Measurements from ENCODE around the gene KDM2B. TPM values are rescaled to one million over a fixed set of nuclear protein-coding genes. Genes with fewer than 3 reads are reported as not detected.
"Not testable (repeated sequence)": the region's sequence is repeated elsewhere in the genome, so short reads cannot be mapped to it uniquely, and the experiment has no call there.

Gene KDM2B
- total RNA-seq, 2 experiments from 2014 or later = 84.8 to 88.7 TPM

DNA sequence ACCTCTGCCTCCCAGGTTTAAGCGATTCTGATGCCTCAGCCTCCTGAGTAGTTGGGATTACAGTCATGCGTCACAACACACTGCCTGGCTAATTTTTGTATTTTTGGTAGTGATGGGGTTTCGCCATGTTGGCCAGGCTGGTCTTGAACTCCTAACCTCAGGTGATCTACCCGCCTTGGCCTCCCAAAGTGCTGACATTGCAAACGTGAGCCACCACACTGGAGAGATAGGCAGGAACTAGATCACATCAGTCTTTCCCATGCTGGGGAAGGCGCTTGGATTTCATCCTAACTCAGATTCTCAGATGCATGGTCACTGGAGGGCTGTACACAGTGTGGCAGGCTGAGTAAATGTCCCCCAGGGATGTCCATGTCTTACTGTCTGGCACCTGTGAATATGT, 27.5 kb upstream of the KDM2B start:
- ATAC-seq (ENCODE audit: low read depth) (no peak), DNase-seq (no peak)
- POLR2A ChIA-PET = no interaction called here
- Mint-ChIP-seq H3K4me3 (no peak overlapping the region), H3K9me3 (no peaks in the 10 kb centered on the region), H3K27me3 (peaks cover 5% of the 10 kb centered on the region), H3K4me1 (peaks cover 1% of the 10 kb centered on the region), H3K36me3 (no peaks in the 10 kb centered on the region), H3K27ac (no peak overlapping the region)

DNA sequence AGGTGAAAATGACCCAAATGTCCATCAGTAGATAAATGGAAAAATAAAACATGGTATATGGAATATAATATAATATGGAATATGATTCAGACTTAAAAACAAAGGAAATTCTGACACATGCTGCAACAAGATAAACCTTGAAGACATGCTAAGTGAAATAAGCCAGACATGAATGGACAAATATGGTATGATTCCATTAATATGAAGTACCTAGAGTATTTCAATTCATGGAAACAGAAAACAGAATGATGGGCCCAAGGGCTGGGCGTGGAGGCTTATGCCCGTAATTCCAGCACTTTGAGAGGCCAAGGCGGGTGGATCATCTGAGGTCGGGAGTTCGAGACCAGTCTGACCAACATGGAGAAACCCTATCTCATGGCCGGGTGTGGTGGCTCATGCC, 22.8 kb upstream of the KDM2B start:
- no peaks in the 10 kb centered on the region for H3K36me3 Mint-ChIP-seq
- ATAC-seq (ENCODE audit: low read depth) (no peak), DNase-seq (no peak)
- H3K9me3 Mint-ChIP-seq = no peaks in the 10 kb centered on the region
- H3K27me3 Mint-ChIP-seq = peaks cover 4% of the 10 kb centered on the region
- H3K4me1 Mint-ChIP-seq = peaks cover 6% of the 10 kb centered on the region
- POLR2A ChIA-PET = no interaction called here
- no peak overlapping the region for H3K4me3 Mint-ChIP-seq
- no peak overlapping the region for H3K27ac Mint-ChIP-seq

DNA sequence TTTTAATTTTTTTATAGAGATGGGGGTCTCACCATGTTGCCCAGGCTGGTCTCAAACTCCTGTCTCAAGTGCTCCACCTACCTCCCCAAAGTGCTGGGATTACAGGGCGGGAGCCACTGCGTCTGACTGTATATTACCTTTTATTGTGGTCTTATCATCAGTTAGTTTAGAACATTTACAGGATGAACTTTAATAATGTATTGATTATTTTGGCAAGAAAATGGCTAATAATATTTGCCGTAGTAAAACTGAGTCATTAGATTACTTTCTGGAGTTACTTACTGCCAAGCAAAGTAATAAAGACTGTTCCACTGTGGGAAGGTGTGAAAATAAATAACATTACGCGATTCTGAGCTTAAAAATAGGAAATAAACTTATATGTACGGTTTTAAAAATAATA, 21.9 kb upstream of the KDM2B start:
- no peaks in the 10 kb centered on the region for H3K9me3 Mint-ChIP-seq
- peaks cover 4% of the 10 kb centered on the region for H3K27me3 Mint-ChIP-seq
- POLR2A ChIA-PET = interaction anchor here (0.9 kb wide), 1 partner anchor 11 kb away, joined by 4 read pairs; no protein-coding TSS in a partner anchor
- no peak overlapping the region for H3K4me3 Mint-ChIP-seq
- DNase-seq = no peak
- no peak for ATAC-seq (ENCODE audit: low read depth)
- no peak overlapping the region for H3K27ac Mint-ChIP-seq
- H3K4me1 Mint-ChIP-seq = peaks cover 6% of the 10 kb centered on the region
- H3K36me3 Mint-ChIP-seq = no peaks in the 10 kb centered on the region

DNA sequence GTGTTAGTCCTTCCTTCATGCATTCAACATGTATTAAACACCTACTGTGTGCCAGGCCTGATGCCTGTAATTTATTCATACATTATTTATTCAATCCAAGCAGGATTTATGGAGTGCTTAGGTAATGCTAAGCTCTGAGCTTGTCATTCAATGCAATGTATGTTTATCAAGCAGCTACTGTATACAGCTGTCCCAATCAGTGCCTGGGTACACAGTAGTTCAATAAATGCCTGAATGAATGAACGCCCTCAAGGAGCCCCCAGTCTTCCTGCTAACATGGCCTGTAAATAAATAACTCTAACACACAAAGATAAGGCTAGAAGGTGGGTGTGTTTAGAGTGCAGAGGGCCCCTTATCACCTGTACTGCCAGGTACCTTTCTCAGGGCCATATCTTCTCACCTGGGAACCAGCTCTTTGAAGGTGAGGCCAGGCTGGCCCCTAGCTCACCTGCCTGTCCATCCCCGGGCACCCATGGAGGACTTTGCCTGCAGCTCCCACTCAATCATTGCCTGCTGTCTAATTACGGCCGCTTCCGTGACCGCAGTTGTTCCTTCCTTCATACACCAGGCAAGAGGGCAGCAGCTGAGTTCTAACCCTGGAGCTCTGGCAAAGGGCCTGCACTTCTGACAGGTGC, 20.0 kb upstream of the KDM2B start:
- peaks cover 3% of the 10 kb centered on the region for H3K36me3 Mint-ChIP-seq
- ATAC-seq (ENCODE audit: low read depth) (no peak), DNase-seq (no peak)
- H3K27ac Mint-ChIP-seq = no peak overlapping the region
- no peak overlapping the region for H3K4me3 Mint-ChIP-seq
- peaks cover 6% of the 10 kb centered on the region for H3K4me1 Mint-ChIP-seq
- no peaks in the 10 kb centered on the region for H3K9me3 Mint-ChIP-seq
- H3K27me3 Mint-ChIP-seq = peaks cover 4% of the 10 kb centered on the region
- POLR2A ChIA-PET = interaction anchor here (1.0 to 1.3 kb wide), 2 partner anchors 9 to 10 kb away, joined by 3 to 4 read pairs; no protein-coding TSS in a partner anchor

DNA sequence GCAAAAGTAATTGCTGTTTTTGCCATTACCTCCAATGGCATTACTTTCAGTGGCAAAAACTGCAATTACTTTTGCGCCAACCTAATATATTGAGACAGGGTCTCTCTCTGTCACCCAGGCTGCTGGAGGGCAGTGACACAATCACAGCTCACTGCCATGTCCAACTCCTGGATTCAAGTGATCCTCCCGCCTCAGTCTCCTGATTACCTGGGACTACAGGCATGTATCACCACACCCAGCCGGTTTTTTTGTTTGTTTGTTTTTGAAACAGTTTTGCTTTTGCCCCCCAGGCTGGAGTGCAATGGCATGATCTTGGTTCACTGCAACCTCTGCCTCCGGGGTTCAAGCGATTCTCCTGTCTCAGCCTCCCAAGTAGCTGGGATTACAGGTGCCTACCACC, 15.7 kb upstream of the KDM2B start:
- POLR2A ChIA-PET = no interaction called here
- Mint-ChIP-seq H3K27ac (no peak overlapping the region), H3K9me3 (no peaks in the 10 kb centered on the region), H3K4me3 (no peak overlapping the region), H3K4me1 (peaks cover 15% of the 10 kb centered on the region), H3K36me3 (peaks cover 12% of the 10 kb centered on the region), H3K27me3 (no peaks in the 10 kb centered on the region)
- no peak for DNase-seq
- no peak for ATAC-seq (ENCODE audit: low read depth)

DNA sequence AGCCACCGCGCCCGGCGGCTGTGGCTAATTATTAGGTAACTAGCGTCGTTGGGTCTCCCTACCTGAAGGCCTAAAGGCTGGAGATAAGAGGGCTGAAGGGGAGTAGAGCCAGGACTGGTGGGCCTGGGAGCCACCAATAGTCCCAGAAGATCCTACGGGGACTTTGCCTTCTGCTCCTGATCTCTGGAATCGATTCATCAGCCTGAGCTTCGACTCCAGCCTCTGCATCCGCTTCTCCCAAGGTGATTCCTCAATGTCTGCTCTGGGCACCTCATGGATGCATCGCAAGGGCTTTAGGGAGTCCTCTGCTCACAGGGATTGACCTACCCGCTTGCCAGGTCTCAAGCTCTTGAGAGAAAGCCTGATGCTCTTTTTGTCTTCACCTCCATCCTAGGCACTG, 14.7 kb upstream of the KDM2B start:
- H3K27ac Mint-ChIP-seq = no peak overlapping the region
- DNase-seq = no peak
- no peak for ATAC-seq (ENCODE audit: low read depth)
- H3K9me3 Mint-ChIP-seq = no peaks in the 10 kb centered on the region
- H3K36me3 Mint-ChIP-seq = peaks cover 12% of the 10 kb centered on the region
- H3K27me3 Mint-ChIP-seq = no peaks in the 10 kb centered on the region
- H3K4me1 Mint-ChIP-seq = peaks cover 23% of the 10 kb centered on the region
- no peak overlapping the region for H3K4me3 Mint-ChIP-seq
- POLR2A ChIA-PET = no interaction called here

DNA sequence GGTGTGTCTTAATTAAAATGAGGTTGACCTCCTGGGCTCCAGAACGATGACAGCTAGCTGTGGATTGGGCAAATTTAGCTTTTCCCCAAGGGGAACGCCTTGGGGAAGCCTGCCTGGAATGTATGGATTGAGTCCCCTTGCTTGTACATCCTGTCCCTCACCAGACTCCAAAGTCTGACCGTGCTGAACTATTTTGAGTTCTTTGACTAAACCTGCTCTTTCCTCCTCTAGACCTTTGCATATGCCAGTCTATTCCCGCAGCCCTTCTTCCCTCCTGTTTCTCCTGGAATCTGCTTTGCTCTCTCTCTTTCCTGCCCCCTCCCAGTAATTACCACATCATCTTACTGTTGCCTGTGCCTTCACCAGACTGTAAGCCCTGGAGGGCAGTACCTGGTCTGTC, 11.5 kb upstream of the KDM2B start:
- peaks cover 12% of the 10 kb centered on the region for H3K36me3 Mint-ChIP-seq
- peaks cover 26% of the 10 kb centered on the region for H3K4me1 Mint-ChIP-seq
- POLR2A ChIA-PET = interaction anchor here (0.8 to 4.2 kb wide), 3 partner anchors 11 to 34 kb away, joined by 4 to 24 read pairs (median 24); partner anchors contain the start of genes KDM2B and ORAI1
- ATAC-seq (ENCODE audit: low read depth) (no peak), DNase-seq (no peak)
- H3K4me3 Mint-ChIP-seq = peak overlapping the region; percentile 11
- H3K27me3 Mint-ChIP-seq = no peaks in the 10 kb centered on the region
- peak overlapping the region; percentile 46 for H3K27ac Mint-ChIP-seq
- no peaks in the 10 kb centered on the region for H3K9me3 Mint-ChIP-seq

DNA sequence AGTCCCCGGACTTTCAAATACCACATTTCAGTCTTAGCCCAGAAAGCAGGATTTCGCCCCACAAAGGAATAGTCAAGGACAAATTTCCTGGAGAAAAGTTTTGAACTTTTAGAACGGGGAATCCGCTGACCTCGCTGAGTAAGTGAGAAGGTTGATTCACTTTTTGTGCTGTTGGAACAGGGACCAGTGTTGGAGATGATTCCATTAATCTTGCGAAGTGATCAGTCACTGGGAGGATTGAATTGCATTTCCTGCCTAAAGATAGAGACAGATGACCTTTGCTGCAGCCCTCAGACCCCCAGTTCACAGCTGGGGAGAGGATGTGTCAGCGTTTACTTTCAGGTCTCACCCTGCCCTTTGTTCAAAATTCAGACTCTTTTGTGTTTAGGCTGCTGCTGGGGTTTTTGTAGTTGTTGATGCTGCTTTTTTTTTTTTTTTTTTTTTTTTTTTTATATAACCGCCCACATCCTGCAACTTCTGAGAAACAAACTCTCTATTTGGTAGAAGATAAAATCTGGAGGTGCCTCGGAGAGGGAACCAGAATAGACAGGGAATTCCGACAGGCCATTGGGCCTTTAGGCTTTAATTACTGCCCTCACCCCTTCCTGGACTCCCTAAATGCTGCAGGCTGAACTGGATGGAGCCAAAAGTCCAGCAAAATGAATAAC, 9.8 kb upstream of the KDM2B start:
- DNase-seq = peak; percentile 60
- Mint-ChIP-seq H3K4me1 (peaks cover 29% of the 10 kb centered on the region), H3K36me3 (peaks cover 6% of the 10 kb centered on the region), H3K27me3 (no peaks in the 10 kb centered on the region), H3K9me3 (no peaks in the 10 kb centered on the region), H3K4me3 (peak overlapping the region; percentile 83), H3K27ac (peak overlapping the region; percentile 97)
- peak; percentile 81 for ATAC-seq (ENCODE audit: low read depth)
- POLR2A ChIA-PET = interaction anchor here (0.9 to 4.2 kb wide), 6 partner anchors 10 to 100 kb away, joined by 3 to 26 read pairs (median 14); partner anchors contain the start of genes KDM2B and ORAI1

DNA sequence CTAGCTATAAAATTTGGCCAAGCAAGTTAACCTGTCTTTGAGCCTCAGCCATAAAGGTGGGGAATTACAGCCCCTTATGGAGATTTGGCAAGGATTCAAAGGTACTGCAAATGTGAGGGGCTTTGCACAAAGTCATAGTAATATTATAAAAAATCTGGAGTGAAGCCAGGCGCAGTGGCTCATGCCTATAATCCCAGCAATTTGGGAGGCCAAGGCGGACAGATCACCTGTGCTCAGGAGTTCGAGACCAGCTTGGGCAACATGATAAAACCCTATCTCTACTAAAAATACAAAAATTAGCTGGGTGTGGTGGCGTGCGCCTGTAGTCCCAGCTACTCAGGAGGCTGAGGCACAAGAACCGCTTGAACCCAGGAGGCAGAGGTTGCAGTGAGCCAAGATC, 4.1 kb upstream of the KDM2B start:
- not testable (repeated sequence) for DNase-seq; H3K27ac Mint-ChIP-seq; H3K9me3 Mint-ChIP-seq; H3K36me3 Mint-ChIP-seq; H3K4me3 Mint-ChIP-seq; H3K27me3 Mint-ChIP-seq; ATAC-seq (ENCODE audit: low read depth)
- H3K4me1 Mint-ChIP-seq = peaks cover 31% of the 10 kb centered on the region
- POLR2A ChIA-PET = interaction anchor here (0.6 kb wide), 1 partner anchor 87 kb away, joined by 3 read pairs; no protein-coding TSS in a partner anchor

DNA sequence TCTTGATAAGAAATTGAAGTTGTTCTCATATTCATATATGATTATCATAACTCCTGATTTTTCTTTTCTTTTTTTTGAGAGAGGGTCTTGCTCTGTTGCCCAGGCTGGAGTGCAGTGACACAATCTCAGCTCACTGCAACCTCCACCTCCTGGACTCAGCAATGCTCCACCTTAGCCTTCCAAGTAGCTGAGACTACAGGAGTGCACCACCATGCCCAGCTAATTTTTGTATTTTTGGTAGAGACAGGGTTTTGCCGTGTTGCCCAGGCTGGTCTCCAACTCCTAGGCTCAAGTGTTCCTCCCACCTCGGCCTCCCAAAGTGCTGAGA, 2.5 kb upstream of the KDM2B start:
- ATAC-seq (ENCODE audit: low read depth); DNase-seq; H3K27ac Mint-ChIP-seq; H3K9me3 Mint-ChIP-seq; H3K36me3 Mint-ChIP-seq; H3K4me3 Mint-ChIP-seq; H3K27me3 Mint-ChIP-seq: not testable (repeated sequence)
- POLR2A ChIA-PET = interaction anchor here (1.0 to 2.0 kb wide), 3 partner anchors 46 to 88 kb away, joined by 3 to 4 read pairs (median 3); no protein-coding TSS in a partner anchor
- peaks cover 30% of the 10 kb centered on the region for H3K4me1 Mint-ChIP-seq

DNA sequence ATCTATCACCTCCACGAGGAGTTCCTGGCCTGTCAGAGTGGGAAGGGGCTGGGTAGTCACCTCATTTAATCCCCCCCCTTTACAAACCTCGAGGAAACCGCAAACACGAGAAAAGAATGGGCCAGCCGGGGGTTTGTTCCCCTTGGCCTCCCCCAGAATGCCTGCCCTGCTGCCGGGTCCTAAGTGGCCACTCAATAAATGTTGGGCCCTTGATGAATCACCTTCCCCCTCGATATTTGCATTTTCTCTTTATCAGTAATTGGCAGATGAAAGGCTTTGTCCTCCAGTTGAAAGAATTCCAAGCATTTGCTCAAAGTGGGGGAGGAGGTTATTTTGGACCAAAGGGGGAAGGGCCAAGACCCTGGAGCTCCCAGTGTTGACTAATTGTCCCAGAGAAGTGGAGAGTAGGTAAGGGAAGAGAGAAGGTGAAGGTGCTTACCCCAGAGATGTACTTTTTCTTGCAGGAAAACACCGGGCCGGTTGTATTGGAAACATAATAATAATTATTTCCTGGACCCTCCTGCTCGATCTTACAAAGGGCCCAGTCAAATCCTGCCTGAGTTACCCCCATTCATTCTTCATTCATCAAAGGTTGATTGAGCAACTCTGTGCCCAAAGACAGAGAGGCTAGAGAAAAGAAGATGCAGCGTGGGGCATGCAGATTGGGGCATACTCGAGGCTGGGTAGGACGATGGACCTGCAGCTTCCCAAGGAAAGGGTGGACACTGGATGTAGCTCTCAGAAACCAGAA, 1.9 kb upstream of the KDM2B start:
- peaks cover 2% of the 10 kb centered on the region for H3K36me3 Mint-ChIP-seq
- ATAC-seq (ENCODE audit: low read depth) = no peak
- no peak overlapping the region for H3K27ac Mint-ChIP-seq
- no peak for DNase-seq
- no peaks in the 10 kb centered on the region for H3K27me3 Mint-ChIP-seq
- H3K9me3 Mint-ChIP-seq = no peaks in the 10 kb centered on the region
- POLR2A ChIA-PET = interaction anchor here (1.0 to 2.0 kb wide), 3 partner anchors 46 to 89 kb away, joined by 3 to 4 read pairs (median 3); no protein-coding TSS in a partner anchor
- peak overlapping the region; percentile 93 for H3K4me3 Mint-ChIP-seq
- peaks cover 30% of the 10 kb centered on the region for H3K4me1 Mint-ChIP-seq

DNA sequence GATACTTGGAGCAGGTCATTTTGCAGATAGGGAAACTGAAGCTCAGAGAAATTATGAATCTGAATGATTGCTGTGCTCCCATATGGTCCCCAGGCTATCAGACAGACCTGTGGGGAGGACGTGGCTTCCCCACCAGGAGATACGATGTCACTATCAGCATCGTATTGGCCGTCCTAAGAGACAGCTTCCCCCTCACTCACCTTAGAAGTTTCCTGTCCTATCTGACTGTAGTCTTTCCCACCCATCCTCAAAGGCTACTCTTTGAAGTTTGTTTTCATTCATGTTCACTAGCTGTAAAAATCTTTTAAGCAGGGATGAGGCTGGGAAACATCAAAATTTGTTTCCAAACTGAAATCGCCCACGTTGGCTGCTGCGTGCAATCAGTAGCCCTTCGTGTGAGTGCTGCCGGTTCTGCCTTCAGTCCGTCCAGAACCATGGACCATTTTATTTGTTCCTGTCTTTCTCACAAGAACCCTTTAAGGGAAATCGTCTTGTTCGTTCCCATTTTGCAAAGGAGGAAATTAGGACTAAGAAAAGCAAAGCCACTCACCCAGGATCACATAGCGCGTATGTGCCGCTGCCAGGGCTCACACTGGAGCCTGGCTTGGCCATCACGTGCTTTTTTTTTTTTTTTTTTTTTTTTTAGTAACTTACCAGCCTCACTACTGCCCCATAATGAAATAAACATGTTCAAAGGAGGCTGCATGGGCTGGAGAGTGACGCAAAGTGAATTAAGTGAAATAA, 1.0 kb upstream of the KDM2B start:
- Mint-ChIP-seq H3K27ac (peak overlapping the region; percentile 98), H3K36me3 (peaks cover 2% of the 10 kb centered on the region), H3K27me3 (no peaks in the 10 kb centered on the region), H3K4me3 (peak overlapping the region; percentile 93), H3K4me1 (peaks cover 35% of the 10 kb centered on the region), H3K9me3 (no peaks in the 10 kb centered on the region)
- DNase-seq (no peak), ATAC-seq (ENCODE audit: low read depth) (no peak)
- POLR2A ChIA-PET = interaction anchor here (0.7 to 3.8 kb wide), 6 partner anchors 8 to 90 kb away, joined by 4 to 61 read pairs (median 14); partner anchors contain the start of gene ORAI1

Measured in activated naive CD8-positive, alpha-beta T cell treated with anti-CD3 and anti-CD28 coated beads, Interleukin-2, amount 10 ng/mL, durations not matched to agents 7 days and 5 days (primary cell).